ENCODE results near the gene ARHGAP28.

The ARHGAP28 gene

DNA sequence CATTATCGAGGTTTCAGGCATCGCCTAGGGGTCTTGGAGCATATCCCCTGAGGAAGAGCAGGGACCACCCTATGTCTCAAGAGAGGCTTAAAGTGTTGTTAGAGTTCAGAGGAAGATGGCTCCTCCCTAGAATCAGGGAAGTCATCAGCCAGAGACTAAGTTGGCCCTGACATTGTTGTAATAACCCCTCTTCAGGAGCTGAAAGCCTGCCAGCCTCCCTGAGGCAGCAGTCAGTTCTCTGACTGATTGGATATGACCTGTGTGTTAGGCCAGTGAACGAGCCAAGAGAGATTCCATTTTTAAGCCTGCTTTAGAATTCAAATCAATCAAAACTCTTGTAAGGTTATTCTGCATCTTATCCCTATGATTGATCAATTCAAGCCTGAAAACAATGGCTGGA, 34.9 kb downstream of the ARHGAP28 start:
- H2AK5ac ChIP-seq (ENCODE audit: low read length, severe bottlenecking) = no peak overlapping the region
- no peak overlapping the region for H2AFZ ChIP-seq (ENCODE audit: low read depth, low read length)
- H3K4me2 ChIP-seq (ENCODE audit: low read length, poor library complexity, severe bottlenecking) = no peak overlapping the region
- H3K79me1 ChIP-seq (replicated peaks; ENCODE audit: low read length, poor library complexity, severe bottlenecking) = peaks cover 9% of the 10 kb centered on the region
- H3K14ac ChIP-seq (ENCODE audit: low read length in 2 of 2) = no peak overlapping the region
- peaks cover 2% of the 10 kb centered on the region for H3K4me1 ChIP-seq (ENCODE audit: control insufficient read depth, insufficient read depth, low read depth, low read length)
- H4K91ac ChIP-seq (ENCODE audit: low read length) = no peak overlapping the region
- no peak overlapping the region for H2BK15ac ChIP-seq (ENCODE audit: low read depth, poor library complexity, severe bottlenecking)
- H3K18ac ChIP-seq (ENCODE audit: low read depth in 1 of 2, low read length in 2 of 2) = no peak overlapping the region
- no peak for DNase-seq
- H3K27me3 ChIP-seq (ENCODE audit: control insufficient read depth in 1 of 2, insufficient read depth in 1 of 2, low read length in 2 of 2) = no peaks in the 10 kb centered on the region
- H3K4ac ChIP-seq (ENCODE audit: low read depth in 1 of 2, low read length in 2 of 2) = no peak overlapping the region
- H3K9ac ChIP-seq (ENCODE audit: low read length) = no peak overlapping the region
- no peak overlapping the region for H3K4me3 ChIP-seq (ENCODE audit: insufficient read depth in 1 of 2, low read depth in 1 of 2, low read length in 2 of 2)
- no peaks in the 10 kb centered on the region for H3K36me3 ChIP-seq (ENCODE audit: control insufficient read depth in 1 of 2, insufficient read depth in 2 of 2, low read depth in 1 of 2, low read length in 2 of 2)
- no peaks in the 10 kb centered on the region for H3K9me3 ChIP-seq (ENCODE audit: control insufficient read depth, low read length)
- no peak overlapping the region for H4K8ac ChIP-seq (ENCODE audit: low read length)
- H2BK12ac ChIP-seq (ENCODE audit: low read length in 2 of 2) = no peak overlapping the region
- no peak overlapping the region for H3K27ac ChIP-seq (ENCODE audit: low read length, poor library complexity, severe bottlenecking)
- H2BK5ac ChIP-seq (ENCODE audit: low read depth, low read length, poor library complexity, severe bottlenecking) = no peak overlapping the region
- no peak overlapping the region for H3K23ac ChIP-seq (ENCODE audit: low read length in 2 of 2)
- no peak overlapping the region for H2BK120ac ChIP-seq (ENCODE audit: low read depth, low read length)
- 92% methylated on average over 3 of the region's 3 CpGs for WGBS

DNA sequence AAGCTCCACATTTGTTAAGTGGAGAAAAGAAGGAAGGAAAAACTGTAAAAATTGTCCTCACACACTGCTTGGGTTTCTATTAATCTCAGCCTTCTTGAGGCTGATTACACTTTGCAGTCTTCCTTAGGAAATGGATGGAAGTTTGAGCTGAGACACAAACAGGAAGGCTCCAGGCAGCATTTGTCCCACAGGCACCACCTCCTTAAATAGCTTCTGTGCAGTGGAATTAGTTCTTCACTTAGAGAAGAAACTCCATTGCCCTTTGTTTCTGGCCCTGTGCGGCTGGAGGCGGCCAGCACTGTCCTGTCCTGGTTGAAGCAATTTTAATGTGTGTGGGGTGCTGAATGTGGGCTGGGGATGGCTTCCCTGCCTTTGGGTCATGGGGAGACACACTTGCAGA, 44.3 kb downstream of the ARHGAP28 start:
- no peak for DNase-seq
- Histone ChIP-seq H3K23ac (ENCODE audit: low read length in 2 of 2) (no peak overlapping the region), H3K4me1 (ENCODE audit: control insufficient read depth, insufficient read depth, low read depth, low read length) (peaks cover 8% of the 10 kb centered on the region), H3K79me1 (replicated peaks; ENCODE audit: low read length, poor library complexity, severe bottlenecking) (peaks cover 4% of the 10 kb centered on the region), H3K4me3 (ENCODE audit: insufficient read depth in 1 of 2, low read depth in 1 of 2, low read length in 2 of 2) (no peak overlapping the region), H3K18ac (ENCODE audit: low read depth in 1 of 2, low read length in 2 of 2) (peak overlapping the region in 1 of 2 experiments; percentile 2), H3K14ac (ENCODE audit: low read length in 2 of 2) (no peak overlapping the region), H3K4me2 (ENCODE audit: low read length, poor library complexity, severe bottlenecking) (no peak overlapping the region), H2BK5ac (ENCODE audit: low read depth, low read length, poor library complexity, severe bottlenecking) (no peak overlapping the region), H3K27ac (ENCODE audit: low read length, poor library complexity, severe bottlenecking) (no peak overlapping the region), H2BK12ac (ENCODE audit: low read length in 2 of 2) (peak overlapping the region in 1 of 2 experiments; percentile 63), H2BK15ac (ENCODE audit: low read depth, poor library complexity, severe bottlenecking) (no peak overlapping the region), H3K27me3 (ENCODE audit: control insufficient read depth in 1 of 2, insufficient read depth in 1 of 2, low read length in 2 of 2) (no peaks in the 10 kb centered on the region), H2AK5ac (ENCODE audit: low read length, severe bottlenecking) (peak overlapping the region; percentile 19), H3K9me3 (ENCODE audit: control insufficient read depth, low read length) (no peaks in the 10 kb centered on the region), H3K4ac (ENCODE audit: low read depth in 1 of 2, low read length in 2 of 2) (peak overlapping the region in 1 of 2 experiments; percentile 15), H4K91ac (ENCODE audit: low read length) (no peak overlapping the region), H2BK120ac (ENCODE audit: low read depth, low read length) (no peak overlapping the region), H2AFZ (ENCODE audit: low read depth, low read length) (no peak overlapping the region), H3K36me3 (ENCODE audit: control insufficient read depth in 1 of 2, insufficient read depth in 2 of 2, low read depth in 1 of 2, low read length in 2 of 2) (no peaks in the 10 kb centered on the region), H4K8ac (ENCODE audit: low read length) (no peak overlapping the region), H3K9ac (ENCODE audit: low read length) (no peak overlapping the region)
- WGBS = 73% methylated on average over 2 of the region's 2 CpGs

DNA sequence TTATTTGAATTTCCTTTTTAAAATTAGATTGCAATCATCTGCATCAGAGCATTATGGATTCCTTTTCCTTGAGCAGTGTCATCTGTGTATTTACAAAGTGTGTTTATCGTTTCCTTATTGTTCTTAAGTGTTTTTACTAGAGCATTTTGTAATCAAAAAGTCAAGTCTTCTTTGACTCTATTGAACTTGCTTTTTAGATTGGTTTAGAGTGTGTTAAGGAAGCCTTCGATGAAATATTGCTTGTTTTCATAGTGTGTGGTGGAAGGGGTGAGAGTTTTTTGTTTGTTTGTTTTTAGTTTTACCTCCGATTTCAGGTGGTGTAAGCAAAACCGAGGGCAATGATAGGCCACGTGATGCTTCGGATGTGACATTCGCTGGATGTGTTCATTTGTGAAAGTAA, 45.7 kb downstream of the ARHGAP28 start:
- H3K27ac ChIP-seq (ENCODE audit: low read length, poor library complexity, severe bottlenecking) = no peak overlapping the region
- no peak overlapping the region for H2BK5ac ChIP-seq (ENCODE audit: low read depth, low read length, poor library complexity, severe bottlenecking)
- no peak overlapping the region for H2BK120ac ChIP-seq (ENCODE audit: low read depth, low read length)
- H2BK15ac ChIP-seq (ENCODE audit: low read depth, poor library complexity, severe bottlenecking) = no peak overlapping the region
- no peaks in the 10 kb centered on the region for H3K9me3 ChIP-seq (ENCODE audit: control insufficient read depth, low read length)
- WGBS = 84% methylated on average over 4 of the region's 7 CpGs
- no peak overlapping the region for H3K4me2 ChIP-seq (ENCODE audit: low read length, poor library complexity, severe bottlenecking)
- H3K79me1 ChIP-seq (replicated peaks; ENCODE audit: low read length, poor library complexity, severe bottlenecking) = peaks cover 1% of the 10 kb centered on the region
- no peak overlapping the region for H3K14ac ChIP-seq (ENCODE audit: low read length in 2 of 2)
- no peak overlapping the region for H3K23ac ChIP-seq (ENCODE audit: low read length in 2 of 2)
- H4K8ac ChIP-seq (ENCODE audit: low read length) = no peak overlapping the region
- H3K18ac ChIP-seq (ENCODE audit: low read depth in 1 of 2, low read length in 2 of 2) = no peak overlapping the region
- H4K91ac ChIP-seq (ENCODE audit: low read length) = no peak overlapping the region
- H3K36me3 ChIP-seq (ENCODE audit: control insufficient read depth in 1 of 2, insufficient read depth in 2 of 2, low read depth in 1 of 2, low read length in 2 of 2) = no peaks in the 10 kb centered on the region
- DNase-seq = no peak
- peak overlapping the region; percentile 81 for H3K9ac ChIP-seq (ENCODE audit: low read length)
- H3K4me1 ChIP-seq (ENCODE audit: control insufficient read depth, insufficient read depth, low read depth, low read length) = peaks cover 8% of the 10 kb centered on the region
- H2AK5ac ChIP-seq (ENCODE audit: low read length, severe bottlenecking) = no peak overlapping the region
- no peak overlapping the region for H2BK12ac ChIP-seq (ENCODE audit: low read length in 2 of 2)
- H3K27me3 ChIP-seq (ENCODE audit: control insufficient read depth in 1 of 2, insufficient read depth in 1 of 2, low read length in 2 of 2) = no peaks in the 10 kb centered on the region
- no peak overlapping the region for H2AFZ ChIP-seq (ENCODE audit: low read depth, low read length)
- H3K4me3 ChIP-seq (ENCODE audit: insufficient read depth in 1 of 2, low read depth in 1 of 2, low read length in 2 of 2) = no peak overlapping the region
- H3K4ac ChIP-seq (ENCODE audit: low read depth in 1 of 2, low read length in 2 of 2) = no peak overlapping the region

DNA sequence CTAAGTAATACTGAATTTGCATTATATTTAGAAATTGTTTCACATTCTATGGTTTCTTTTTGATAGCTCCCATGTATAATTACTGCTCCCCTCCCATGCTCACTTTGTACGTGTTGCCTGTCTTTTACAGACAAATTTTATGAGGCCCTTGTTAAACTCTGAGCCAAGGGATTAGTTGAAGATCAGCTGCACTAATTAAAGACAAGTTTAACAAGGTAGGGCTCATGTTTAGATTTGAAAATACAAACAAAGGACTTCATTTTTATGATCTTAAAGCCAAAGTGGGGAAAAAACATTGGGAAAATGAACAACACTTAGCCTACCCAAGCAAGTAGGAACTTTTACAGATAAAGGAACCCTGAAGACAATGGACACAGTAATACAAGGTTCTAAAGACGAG, 46.2 kb downstream of the ARHGAP28 start:
- Histone ChIP-seq H2AFZ (ENCODE audit: low read depth, low read length) (no peak overlapping the region), H3K14ac (ENCODE audit: low read length in 2 of 2) (no peak overlapping the region), H3K36me3 (ENCODE audit: control insufficient read depth in 1 of 2, insufficient read depth in 2 of 2, low read depth in 1 of 2, low read length in 2 of 2) (no peaks in the 10 kb centered on the region), H3K23ac (ENCODE audit: low read length in 2 of 2) (no peak overlapping the region), H2BK120ac (ENCODE audit: low read depth, low read length) (no peak overlapping the region), H3K4ac (ENCODE audit: low read depth in 1 of 2, low read length in 2 of 2) (no peak overlapping the region), H4K91ac (ENCODE audit: low read length) (no peak overlapping the region), H3K27ac (ENCODE audit: low read length, poor library complexity, severe bottlenecking) (no peak overlapping the region), H3K79me1 (replicated peaks; ENCODE audit: low read length, poor library complexity, severe bottlenecking) (peaks cover 1% of the 10 kb centered on the region), H2BK12ac (ENCODE audit: low read length in 2 of 2) (no peak overlapping the region), H3K9me3 (ENCODE audit: control insufficient read depth, low read length) (no peaks in the 10 kb centered on the region), H3K18ac (ENCODE audit: low read depth in 1 of 2, low read length in 2 of 2) (no peak overlapping the region), H4K8ac (ENCODE audit: low read length) (no peak overlapping the region), H3K9ac (ENCODE audit: low read length) (peak overlapping the region; percentile 81), H2AK5ac (ENCODE audit: low read length, severe bottlenecking) (no peak overlapping the region), H3K4me2 (ENCODE audit: low read length, poor library complexity, severe bottlenecking) (no peak overlapping the region), H2BK15ac (ENCODE audit: low read depth, poor library complexity, severe bottlenecking) (no peak overlapping the region), H3K4me1 (ENCODE audit: control insufficient read depth, insufficient read depth, low read depth, low read length) (peaks cover 8% of the 10 kb centered on the region), H3K27me3 (ENCODE audit: control insufficient read depth in 1 of 2, insufficient read depth in 1 of 2, low read length in 2 of 2) (no peaks in the 10 kb centered on the region), H2BK5ac (ENCODE audit: low read depth, low read length, poor library complexity, severe bottlenecking) (no peak overlapping the region), H3K4me3 (ENCODE audit: insufficient read depth in 1 of 2, low read depth in 1 of 2, low read length in 2 of 2) (no peak overlapping the region)
- no peak for DNase-seq
- 55% methylated on average over 2 of the region's 2 CpGs for WGBS
